H9 (cell line): Measurements from ENCODE around the gene SDK2. TPM values are rescaled to one million over a fixed set of nuclear protein-coding genes. Genes with fewer than 3 reads are reported as not detected.

Experiments
- DNase-seq: peaks from one replicate; pipeline ENCODE4 v3.0.0-alpha.2; 2017
- H2AFZ ChIP-seq: one replicate; pipeline ENCODE4 v1.6.1; 2013; ENCODE audit warnings: mild to moderate bottlenecking, low read length, control low read depth, moderate library complexity
- H2AK5ac ChIP-seq: 2 replicates; pipeline ENCODE4 v1.6.1; 2013; ENCODE audit warnings: low read length, control low read depth, mixed read lengths; ENCODE audit not compliant: insufficient read length
- H2BK120ac ChIP-seq: one replicate; pipeline ENCODE4 v1.6.1; 2013; ENCODE audit warnings: low read depth, mild to moderate bottlenecking, low read length, control low read depth, inconsistent platforms; ENCODE audit not compliant: poor library complexity, severe bottlenecking
- H2BK12ac ChIP-seq: 2 replicates; pipeline ENCODE4 v1.6.1; 2013; ENCODE audit warnings: low read length, control low read depth, mixed read lengths, low read depth; ENCODE audit not compliant: insufficient read length
- H2BK15ac ChIP-seq: 2 replicates; pipeline ENCODE4 v1.6.1; 2013; ENCODE audit warnings: low read depth, low read length, control low read depth
- H2BK20ac ChIP-seq: one replicate; pipeline ENCODE4 v1.6.1; 2013; ENCODE audit warnings: low read depth, mild to moderate bottlenecking, low read length, control low read depth, inconsistent platforms; ENCODE audit not compliant: poor library complexity, severe bottlenecking
- H2BK5ac ChIP-seq: 2 replicates; pipeline ENCODE4 v1.6.1; 2013; ENCODE audit warnings: low read length, control low read depth, mixed read lengths; ENCODE audit not compliant: insufficient read length
- H3K14ac ChIP-seq: 2 replicates; pipeline ENCODE4 v1.6.1; 2013; ENCODE audit warnings: low read length, control low read depth; ENCODE audit not compliant: insufficient read depth
- H3K18ac ChIP-seq: 2 replicates; pipeline ENCODE4 v1.6.1; 2013; ENCODE audit warnings: low read depth, mild to moderate bottlenecking, mixed read lengths, low read length, control low read depth; ENCODE audit not compliant: insufficient read length
- H3K23ac ChIP-seq: 2 replicates; pipeline ENCODE4 v1.6.1; 2013; ENCODE audit warnings: low read length, control low read depth, mixed read lengths, low read depth; ENCODE audit not compliant: insufficient read length
- H3K23me2 ChIP-seq: 2 replicates; pipeline ENCODE4 v1.6.1; 2013; ENCODE audit warnings: low read depth, mild to moderate bottlenecking, mixed read lengths, low read length, control low read depth; ENCODE audit not compliant: insufficient read length, poor library complexity, severe bottlenecking
- H3K27ac ChIP-seq: 2 replicates; pipeline ENCODE4 v1.5.1; 2013; ENCODE audit warnings: low read length, control low read depth, mixed read lengths, low read depth; ENCODE audit not compliant: insufficient read length
- H3K27me3 ChIP-seq: 2 replicates; pipeline ENCODE4 v1.6.1; 2013; ENCODE audit warnings: low read length, control low read depth, inconsistent platforms; ENCODE audit not compliant: insufficient read depth
- H3K4ac ChIP-seq: 2 replicates; pipeline ENCODE4 v1.6.1; 2013; ENCODE audit warnings: low read depth, mild to moderate bottlenecking, control low read depth, inconsistent platforms, low read length, moderate library complexity
- H3K4me1 ChIP-seq: 2 replicates; pipeline ENCODE4 v1.6.1; 2013; ENCODE audit warnings: low read length, control low read depth, inconsistent platforms; ENCODE audit not compliant: insufficient read depth
- H3K4me2 ChIP-seq: 2 replicates; pipeline ENCODE4 v1.6.1; 2013; ENCODE audit warnings: low read length, control low read depth, mixed read lengths; ENCODE audit not compliant: insufficient read length, insufficient read depth
- H3K56ac ChIP-seq: 2 replicates; pipeline ENCODE4 v1.6.1; 2013; ENCODE audit warnings: low read depth, mild to moderate bottlenecking, mixed read lengths, low read length, control low read depth; ENCODE audit not compliant: insufficient read length
- H3K79me1 ChIP-seq: 2 replicates; pipeline ENCODE4 v1.6.1; 2013; ENCODE audit warnings: low read depth, mild to moderate bottlenecking, moderate library complexity, low read length, control low read depth, inconsistent platforms; ENCODE audit not compliant: insufficient read depth, poor library complexity, severe bottlenecking
- H3K79me2 ChIP-seq: 2 replicates; pipeline ENCODE4 v1.6.1; 2013; ENCODE audit warnings: low read length, control low read depth, inconsistent platforms; ENCODE audit not compliant: insufficient read depth
- H3K9ac ChIP-seq: 2 replicates; pipeline ENCODE4 v1.6.1; 2013; ENCODE audit warnings: low read length, control low read depth, mixed read lengths; ENCODE audit not compliant: insufficient read length; ENCODE audit errors: extremely low read depth
- H3K9me3 ChIP-seq: one replicate; pipeline ENCODE4 v1.6.1; 2013; ENCODE audit warnings: low read depth, low read length, inconsistent platforms; ENCODE audit not compliant: control insufficient read depth
- H3T11ph ChIP-seq: one replicate; pipeline ENCODE4 v1.6.1; 2013; ENCODE audit warnings: mild to moderate bottlenecking, low read length, control low read depth, inconsistent platforms
- H4K20me1 ChIP-seq: one replicate; pipeline ENCODE4 v1.6.1; 2013; ENCODE audit not compliant: control insufficient read depth, insufficient read length, insufficient read depth
- H4K5ac ChIP-seq: 2 replicates; pipeline ENCODE4 v1.6.1; 2013; ENCODE audit warnings: low read depth, mild to moderate bottlenecking, mixed read lengths, low read length, control low read depth; ENCODE audit not compliant: insufficient read length
- H4K8ac ChIP-seq: replicated peaks from 2 replicates; pipeline ENCODE4 v1.6.1; 2013; ENCODE audit warnings: low read length, control low read depth, mixed read lengths, low read depth; ENCODE audit not compliant: insufficient read length
- H4K91ac ChIP-seq: 2 replicates; pipeline ENCODE4 v1.6.1; 2013; ENCODE audit warnings: low read depth, mild to moderate bottlenecking, moderate library complexity, mixed read lengths, low read length, control low read depth; ENCODE audit not compliant: insufficient read length
- H3K27ac Mint-ChIP-seq, 3 experiments: 2 replicates in 2 of 3; 3 replicates in 1 of 3; pipeline ENCODE4 v1.8.0; 2020 to 2021; ENCODE audit warnings: mixed read lengths in 3 of 3, mild to moderate bottlenecking in 1 of 3, moderate library complexity in 1 of 3
- H3K27me3 Mint-ChIP-seq: 2 replicates; pipeline ENCODE4 v1.8.0; 2021; ENCODE audit warnings: low read depth, mild to moderate bottlenecking, moderate library complexity, mixed read lengths
- H3K36me3 Mint-ChIP-seq, 3 experiments: 2 replicates in 2 of 3; 3 replicates in 1 of 3; pipeline ENCODE4 v1.8.0; 2020 to 2021; ENCODE audit warnings: low read depth in 3 of 3, mixed read lengths in 3 of 3; ENCODE audit not compliant: insufficient read depth in 1 of 3
- H3K4me1 Mint-ChIP-seq, 2 experiments: 2 replicates each; pipeline ENCODE4 v1.8.0; 2020; ENCODE audit warnings: mixed read lengths in 2 of 2
- H3K4me3 Mint-ChIP-seq, 2 experiments: 2 replicates in 1 of 2; 3 replicates in 1 of 2; pipeline ENCODE4 v1.8.0; 2020 to 2021; ENCODE audit warnings: mild to moderate bottlenecking in 2 of 2, mixed read lengths in 2 of 2, moderate library complexity in 1 of 2
- H3K9me3 Mint-ChIP-seq, 2 experiments: 2 replicates in 1 of 2; 3 replicates in 1 of 2; pipeline ENCODE4 v1.8.0; 2020; ENCODE audit warnings: mild to moderate bottlenecking in 2 of 2, mixed read lengths in 2 of 2, moderate library complexity in 1 of 2
- WGBS: extraction: QIAGEN DNeasy Blood & Tissue Kit; methylation state at CpG from one replicate; pipeline ENCODE4 v1.1.7; 2013; ENCODE audit warnings: missing lambda C conversion rate, low lambda C conversion rate, mixed read lengths; ENCODE audit not compliant: insufficient read length; ENCODE audit errors: extremely low coverage; 5-methylcytosine and 5-hydroxymethylcytosine counted together
- total RNA-seq: library from RNA; stranded (reverse); gene quantifications from 2 replicates; pipeline ENCODE4 v1.2.1, GENCODE V29; 2021
- TF ChIP-seq, protein P1 (sequence below): fragments of 200-600 bp; sonication (generic); conservative IDR thresholded peaks from 3 replicates; pipeline ENCODE4 v1.8.0; 2021; ENCODE audit warnings: antibody characterized with exemption, mild to moderate bottlenecking

SDK2 gene
- total RNA-seq, 1 experiment from 2014 or later, result 9.1 TPM

DNA sequence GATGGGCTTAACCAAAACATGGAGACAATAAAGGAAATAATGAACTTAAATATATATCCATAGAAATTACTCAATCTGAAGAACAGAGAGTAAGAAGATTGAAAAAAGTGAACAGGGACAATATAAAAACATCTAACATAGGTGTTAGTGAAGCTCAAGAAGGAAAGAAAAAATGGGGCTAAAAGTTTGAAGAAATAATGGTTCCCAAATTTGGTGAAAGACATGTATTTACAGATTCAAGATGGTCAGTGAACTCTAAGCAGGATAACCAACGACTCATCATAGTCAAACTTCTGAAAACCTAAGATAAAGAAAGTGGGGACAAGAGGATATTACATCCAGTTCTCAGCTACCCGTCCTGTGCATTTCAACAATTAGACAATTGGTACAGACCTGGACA, 22.6 kb downstream of the SDK2 start:
- Histone ChIP-seq H3K79me2 (no peaks in the 10 kb centered on the region), H4K5ac (no peak overlapping the region), H3K27me3 (no peaks in the 10 kb centered on the region), H2AK5ac (no peak overlapping the region), H3K4me2 (no peak overlapping the region), H3K9me3 (no peaks in the 10 kb centered on the region), H2BK12ac (no peak overlapping the region), H3K56ac (no peak overlapping the region), H3K18ac (no peak overlapping the region), H2AFZ (no peak overlapping the region), H3K79me1 (no peaks in the 10 kb centered on the region), H2BK15ac (no peak overlapping the region), H3K14ac (no peak overlapping the region), H3K23ac (no peak overlapping the region), H4K20me1 (no peaks in the 10 kb centered on the region), H2BK5ac (no peak overlapping the region), H2BK120ac (no peak overlapping the region), H4K91ac (no peak overlapping the region), H2BK20ac (no peak overlapping the region), H3K4ac (no peak overlapping the region), H3T11ph (no peak overlapping the region), H3K4me1 (peaks cover 10% of the 10 kb centered on the region), H3K9ac (no peak overlapping the region), H3K27ac (no peak overlapping the region), H4K8ac (no peak overlapping the region), H3K23me2 (no peaks in the 10 kb centered on the region)
- H3K36me3 Mint-ChIP-seq, result peaks cover 9 to 37% (median 16%) of the 10 kb centered on the region in 3 experiments
- H3K4me3 Mint-ChIP-seq, result no peak overlapping the region
- WGBS, result no CpG with 5 or more reads among the region's 2 CpGs
- no peak overlapping the region for H3K27ac Mint-ChIP-seq
- H3K9me3 Mint-ChIP-seq, result peaks cover 21 to 25% of the 10 kb centered on the region in 2 experiments
- TF ChIP-seq, protein P1, sequence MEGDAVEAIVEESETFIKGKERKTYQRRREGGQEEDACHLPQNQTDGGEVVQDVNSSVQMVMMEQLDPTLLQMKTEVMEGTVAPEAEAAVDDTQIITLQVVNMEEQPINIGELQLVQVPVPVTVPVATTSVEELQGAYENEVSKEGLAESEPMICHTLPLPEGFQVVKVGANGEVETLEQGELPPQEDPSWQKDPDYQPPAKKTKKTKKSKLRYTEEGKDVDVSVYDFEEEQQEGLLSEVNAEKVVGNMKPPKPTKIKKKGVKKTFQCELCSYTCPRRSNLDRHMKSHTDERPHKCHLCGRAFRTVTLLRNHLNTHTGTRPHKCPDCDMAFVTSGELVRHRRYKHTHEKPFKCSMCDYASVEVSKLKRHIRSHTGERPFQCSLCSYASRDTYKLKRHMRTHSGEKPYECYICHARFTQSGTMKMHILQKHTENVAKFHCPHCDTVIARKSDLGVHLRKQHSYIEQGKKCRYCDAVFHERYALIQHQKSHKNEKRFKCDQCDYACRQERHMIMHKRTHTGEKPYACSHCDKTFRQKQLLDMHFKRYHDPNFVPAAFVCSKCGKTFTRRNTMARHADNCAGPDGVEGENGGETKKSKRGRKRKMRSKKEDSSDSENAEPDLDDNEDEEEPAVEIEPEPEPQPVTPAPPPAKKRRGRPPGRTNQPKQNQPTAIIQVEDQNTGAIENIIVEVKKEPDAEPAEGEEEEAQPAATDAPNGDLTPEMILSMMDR, result no peak
- peaks cover 40 to 59% of the 10 kb centered on the region in 2 experiments for H3K4me1 Mint-ChIP-seq
- no peaks in the 10 kb centered on the region; the same call in none of the 2 replicates for H3K27me3 Mint-ChIP-seq
- no peak for DNase-seq
